ENCODE results near the gene GARNL3.

GARNL3 gene

GRCh38 chr9:127219520-127219919 lies 45.1 kb upstream of the GARNL3 start:
- no peak overlapping the region for H3K4me3 ChIP-seq (replicated peaks; ENCODE audit: low read depth, low read length)
- TF ChIP-seq, protein P1, sequence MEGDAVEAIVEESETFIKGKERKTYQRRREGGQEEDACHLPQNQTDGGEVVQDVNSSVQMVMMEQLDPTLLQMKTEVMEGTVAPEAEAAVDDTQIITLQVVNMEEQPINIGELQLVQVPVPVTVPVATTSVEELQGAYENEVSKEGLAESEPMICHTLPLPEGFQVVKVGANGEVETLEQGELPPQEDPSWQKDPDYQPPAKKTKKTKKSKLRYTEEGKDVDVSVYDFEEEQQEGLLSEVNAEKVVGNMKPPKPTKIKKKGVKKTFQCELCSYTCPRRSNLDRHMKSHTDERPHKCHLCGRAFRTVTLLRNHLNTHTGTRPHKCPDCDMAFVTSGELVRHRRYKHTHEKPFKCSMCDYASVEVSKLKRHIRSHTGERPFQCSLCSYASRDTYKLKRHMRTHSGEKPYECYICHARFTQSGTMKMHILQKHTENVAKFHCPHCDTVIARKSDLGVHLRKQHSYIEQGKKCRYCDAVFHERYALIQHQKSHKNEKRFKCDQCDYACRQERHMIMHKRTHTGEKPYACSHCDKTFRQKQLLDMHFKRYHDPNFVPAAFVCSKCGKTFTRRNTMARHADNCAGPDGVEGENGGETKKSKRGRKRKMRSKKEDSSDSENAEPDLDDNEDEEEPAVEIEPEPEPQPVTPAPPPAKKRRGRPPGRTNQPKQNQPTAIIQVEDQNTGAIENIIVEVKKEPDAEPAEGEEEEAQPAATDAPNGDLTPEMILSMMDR (IDR thresholded peaks at IDR 0.05; ENCODE audit: insufficient read depth, low read length, poor library complexity, severe bottlenecking) = no peak
- no peak for DNase-seq (ENCODE audit: extremely low read depth, insufficient read length)
- no peaks in the 10 kb centered on the region for H3K27me3 ChIP-seq (replicated peaks; ENCODE audit: control insufficient read depth, insufficient read depth, low read length)
- no peaks in the 10 kb centered on the region for H3K36me3 ChIP-seq (ENCODE audit: control insufficient read depth, insufficient read depth, low read length)

- H3K27me3 ChIP-seq (replicated peaks; ENCODE audit: control insufficient read depth, insufficient read depth, low read length) = no peaks in the 10 kb centered on the region
- peak; percentile 29 for DNase-seq (ENCODE audit: extremely low read depth, insufficient read length)
Observed at GRCh38 chr9:127221695-127222094, 42.9 kb upstream of the GARNL3 start.

GRCh38 chr9:127222388-127223095 lies 42.0 kb upstream of the GARNL3 start:
- TF ChIP-seq, protein P1 (IDR thresholded peaks at IDR 0.05; ENCODE audit: insufficient read depth, low read length, poor library complexity, severe bottlenecking) = no peak
- DNase-seq (ENCODE audit: extremely low read depth, insufficient read length) = no peak

More at GRCh38 chr9:127221695-127222094, 42.9 kb upstream of the GARNL3 start:
- no peaks in the 10 kb centered on the region for H3K36me3 ChIP-seq (ENCODE audit: control insufficient read depth, insufficient read depth, low read length)
- TF ChIP-seq, protein P1 (IDR thresholded peaks at IDR 0.05; ENCODE audit: insufficient read depth, low read length, poor library complexity, severe bottlenecking) = no peak
- H3K4me3 ChIP-seq (replicated peaks; ENCODE audit: low read depth, low read length) = no peak overlapping the region

GRCh38 chr9:127223266-127223665 lies 41.3 kb upstream of the GARNL3 start:
- H3K36me3 ChIP-seq (ENCODE audit: control insufficient read depth, insufficient read depth, low read length) = no peaks in the 10 kb centered on the region
- no peak for DNase-seq (ENCODE audit: extremely low read depth, insufficient read length)
- H3K27me3 ChIP-seq (replicated peaks; ENCODE audit: control insufficient read depth, insufficient read depth, low read length) = no peaks in the 10 kb centered on the region
- TF ChIP-seq, protein P1 (IDR thresholded peaks at IDR 0.05; ENCODE audit: insufficient read depth, low read length, poor library complexity, severe bottlenecking) = no peak
- H3K4me3 ChIP-seq (replicated peaks; ENCODE audit: low read depth, low read length) = no peak overlapping the region

More at GRCh38 chr9:127222388-127223095, 42.0 kb upstream of the GARNL3 start:
- H3K36me3 ChIP-seq (ENCODE audit: control insufficient read depth, insufficient read depth, low read length) = no peaks in the 10 kb centered on the region
- no peaks in the 10 kb centered on the region for H3K27me3 ChIP-seq (replicated peaks; ENCODE audit: control insufficient read depth, insufficient read depth, low read length)
- H3K4me3 ChIP-seq (replicated peaks; ENCODE audit: low read depth, low read length) = no peak overlapping the region

- DNase-seq (ENCODE audit: extremely low read depth, insufficient read length) = no peak
- TF ChIP-seq, protein P1 (IDR thresholded peaks at IDR 0.05; ENCODE audit: insufficient read depth, low read length, poor library complexity, severe bottlenecking) = peak; percentile 19
- peak overlapping the region; percentile 59 for H3K4me3 ChIP-seq (replicated peaks; ENCODE audit: low read depth, low read length)
Observed at GRCh38 chr9:127223810-127224177, 40.8 kb upstream of the GARNL3 start.

More at GRCh38 chr9:127223810-127224177, 40.8 kb upstream of the GARNL3 start:
- Histone ChIP-seq H3K36me3 (ENCODE audit: control insufficient read depth, insufficient read depth, low read length) (no peaks in the 10 kb centered on the region), H3K27me3 (replicated peaks; ENCODE audit: control insufficient read depth, insufficient read depth, low read length) (no peaks in the 10 kb centered on the region)
